H1 (cell line): ENCODE results near the gene RNF4. TPM values are rescaled to one million over a fixed set of nuclear protein-coding genes. Genes with fewer than 3 reads are reported as not detected.

Experiments
- CTCF ChIA-PET: fragments of 300-600 bp; sonication (Branson Sonifier 250); formaldehyde crosslinking; loops from one replicate; lab custom pipeline; 2021; ENCODE audit not compliant: partially characterized antibody; lab: Charles Lee
- POLR2A ChIA-PET: fragments of 300-600 bp; sonication (Branson Sonifier 250); formaldehyde crosslinking; loops from one replicate; lab custom pipeline; 2021; ENCODE audit warnings: inconsistent platforms; ENCODE audit not compliant: partially characterized antibody; lab: Charles Lee
- DNase-seq, 2 experiments: peaks; one replicate each; pipeline versions ENCODE4 v3.0.0 to v3.0.0-alpha.2; 2010 to 2022; ENCODE audit warnings: low spot score in 2 of 2, low read depth in 1 of 2, mixed read lengths in 1 of 2
- FAIRE-seq: peaks from 2 replicates; lab custom pipeline; 2011; peaks lifted over from hg19 to GRCh38; lab: Jason Lieb, UNC
- H2AFZ ChIP-seq: 2 replicates; pipeline ENCODE4 v1.8.1; 2012; ENCODE audit warnings: low read length, inconsistent platforms
- H2AK5ac ChIP-seq: 2 replicates; pipeline ENCODE4 v1.6.1; 2013; ENCODE audit warnings: low read depth, low read length
- H2BK120ac ChIP-seq: replicated peaks from 2 replicates; pipeline ENCODE3; 2013; ENCODE audit warnings: low read depth, low read length, inconsistent platforms
- H2BK12ac ChIP-seq: 2 replicates; pipeline ENCODE4 v1.6.1; 2013; ENCODE audit warnings: low read depth, low read length
- H2BK15ac ChIP-seq: 2 replicates; pipeline ENCODE4 v1.6.1; 2013; ENCODE audit warnings: low read length
- H2BK20ac ChIP-seq: 2 replicates; pipeline ENCODE4 v1.6.1; 2013; ENCODE audit warnings: low read length
- H2BK5ac ChIP-seq: 2 replicates; pipeline ENCODE4 v1.6.1; 2013; ENCODE audit warnings: low read depth, low read length
- H3K14ac ChIP-seq: 2 replicates; pipeline ENCODE4 v1.6.1; 2013; ENCODE audit warnings: inconsistent platforms; ENCODE audit not compliant: insufficient read length
- H3K18ac ChIP-seq: 2 replicates; pipeline ENCODE4 v1.6.1; 2013; ENCODE audit warnings: low read length; ENCODE audit errors: extremely low read depth
- H3K23ac ChIP-seq: 2 replicates; pipeline ENCODE4 v1.6.1; 2013; ENCODE audit warnings: inconsistent platforms; ENCODE audit not compliant: insufficient read length
- H3K23me2 ChIP-seq: 2 replicates; pipeline ENCODE4 v1.6.1; 2013; ENCODE audit warnings: low read depth, low read length
- H3K27ac ChIP-seq: 2 replicates; pipeline ENCODE4 v1.6.1; 2011; ENCODE audit warnings: low read depth, low read length, inconsistent platforms
- H3K27me3 ChIP-seq, 4 experiments: replicated peaks in 1 of 4; 1 replicate in 1 of 4; 2 replicates in 3 of 4; pipeline versions ENCODE4 v1.6.1 to v1.8.1; 2011 to 2013; ENCODE audit warnings: low read length in 3 of 4, mild to moderate bottlenecking in 3 of 4, inconsistent platforms in 2 of 4, mixed read lengths in 2 of 4, moderate library complexity in 1 of 4; ENCODE audit not compliant: control insufficient read depth in 3 of 4, insufficient read depth in 3 of 4; ENCODE audit errors: extremely low read depth in 1 of 4
- H3K36me3 ChIP-seq, 4 experiments: 2 replicates each; pipeline versions ENCODE4 v1.6.1 to v1.8.1; 2011 to 2013; ENCODE audit warnings: mild to moderate bottlenecking in 4 of 4, low read length in 3 of 4, moderate library complexity in 2 of 4, control low read depth in 1 of 4, inconsistent platforms in 1 of 4; ENCODE audit not compliant: insufficient read depth in 4 of 4, control insufficient read depth in 2 of 4
- H3K4ac ChIP-seq: replicated peaks from 2 replicates; pipeline ENCODE3; 2013; ENCODE audit warnings: low read length, low read depth, mixed read lengths, inconsistent platforms; ENCODE audit not compliant: insufficient read length
- H3K4me1 ChIP-seq, 4 experiments: replicated peaks in 1 of 4; 1 replicate in 1 of 4; 2 replicates in 3 of 4; pipeline versions ENCODE4 v1.6.1 to v1.8.1; 2011 to 2013; ENCODE audit warnings: low read length in 3 of 4, inconsistent platforms in 2 of 4, mixed read lengths in 1 of 4; ENCODE audit not compliant: insufficient read depth in 4 of 4, control insufficient read depth in 3 of 4
- H3K4me2 ChIP-seq, 2 experiments: 2 replicates each; pipeline versions ENCODE4 v1.6.1 to v1.8.1; 2011 to 2013; ENCODE audit warnings: low read depth in 2 of 2, low read length in 2 of 2, control low read depth in 1 of 2, inconsistent platforms in 1 of 2, mild to moderate bottlenecking in 1 of 2; ENCODE audit not compliant: insufficient read depth in 1 of 2
- H3K4me3 ChIP-seq, 4 experiments: fragments of 200-600, 300-600 bp in 1 of 4; sonication (generic), shearing (Covaris generic), sonication (Bioruptor Twin) in 1 of 4; 2 replicates each; pipeline versions ENCODE4 v1.5.1 to v1.8.1; 2011 to 2016; ENCODE audit warnings: low read length in 4 of 4, low read depth in 3 of 4, control low read depth in 2 of 4, inconsistent platforms in 2 of 4, mild to moderate bottlenecking in 2 of 4, mixed read lengths in 1 of 4, moderate library complexity in 1 of 4; ENCODE audit not compliant: insufficient read depth in 2 of 4; ENCODE audit errors: extremely low read depth in 1 of 4
- H3K56ac ChIP-seq: replicated peaks from 2 replicates; pipeline ENCODE3; 2013; ENCODE audit warnings: low read depth, mild to moderate bottlenecking, mixed read lengths, low read length, inconsistent platforms; ENCODE audit not compliant: insufficient read length
- H3K79me1 ChIP-seq: 2 replicates; pipeline ENCODE4 v1.6.1; 2013; ENCODE audit warnings: low read depth, low read length, control low read depth
- H3K79me2 ChIP-seq, 2 experiments: 2 replicates each; pipeline versions ENCODE4 v1.6.1 to v1.8.1; 2012 to 2013; ENCODE audit warnings: low read length in 2 of 2, mild to moderate bottlenecking in 2 of 2, inconsistent platforms in 1 of 2; ENCODE audit not compliant: insufficient read depth in 2 of 2, control insufficient read depth in 1 of 2
- H3K9ac ChIP-seq, 4 experiments: replicated peaks in 1 of 4; 1 replicate in 1 of 4; 2 replicates in 3 of 4; pipeline versions ENCODE4 v1.6.1 to v1.8.1; 2011 to 2013; ENCODE audit warnings: low read depth in 3 of 4, low read length in 3 of 4, control low read depth in 2 of 4, mild to moderate bottlenecking in 2 of 4, moderate library complexity in 2 of 4, inconsistent platforms in 1 of 4; ENCODE audit errors: extremely low read depth in 1 of 4
- H3K9me3 ChIP-seq, 2 experiments: 2 replicates each; pipeline versions ENCODE4 v1.6.1 to v1.8.1; 2012 to 2013; ENCODE audit warnings: mild to moderate bottlenecking in 2 of 2, moderate library complexity in 2 of 2, control low read depth in 1 of 2, inconsistent platforms in 1 of 2, low read depth in 1 of 2, low read length in 1 of 2, mixed read lengths in 1 of 2; ENCODE audit not compliant: insufficient read depth in 2 of 2
- H4K20me1 ChIP-seq, 2 experiments: replicated peaks in 1 of 2; 2 replicates each; pipeline versions ENCODE3 to v1.8.1; 2011 to 2013; ENCODE audit warnings: inconsistent platforms in 2 of 2, low read length in 2 of 2, mild to moderate bottlenecking in 1 of 2; ENCODE audit not compliant: insufficient read depth in 2 of 2, control insufficient read depth in 1 of 2
- H4K5ac ChIP-seq: 2 replicates; pipeline ENCODE4 v1.6.1; 2013; ENCODE audit warnings: low read length, low read depth, mixed read lengths, inconsistent platforms; ENCODE audit not compliant: insufficient read length
- H4K8ac ChIP-seq: 2 replicates; pipeline ENCODE4 v1.8.0; 2013; ENCODE audit warnings: mild to moderate bottlenecking, moderate library complexity, low read length, inconsistent platforms; ENCODE audit not compliant: insufficient read depth; ENCODE audit errors: extremely low read depth
- H4K91ac ChIP-seq: replicated peaks from 2 replicates; pipeline ENCODE3; 2013; ENCODE audit warnings: low read length, mixed read lengths, inconsistent platforms; ENCODE audit not compliant: insufficient read length
- BCL11A ChIP-seq, 2 experiments: IDR thresholded peaks; one replicate each; pipeline ENCODE4 v1.6.1; 2011; ENCODE audit warnings: low read depth in 2 of 2, low read length in 2 of 2, mild to moderate bottlenecking in 2 of 2
- CEBPB ChIP-seq: IDR thresholded peaks from 2 replicates; pipeline ENCODE4 v1.6.1; 2012; ENCODE audit warnings: low read depth, low read length
- CHD1 ChIP-seq: IDR thresholded peaks from 2 replicates; pipeline ENCODE4 v1.6.1; 2012; ENCODE audit warnings: low read depth, low read length, improper control_type of control experiment
- CTBP2 ChIP-seq: IDR thresholded peaks from 2 replicates; pipeline ENCODE4 v1.7.0; 2011; ENCODE audit warnings: borderline replicate concordance, mild to moderate bottlenecking, moderate library complexity, mixed read lengths, low read length; ENCODE audit not compliant: insufficient read depth, insufficient read length
- EGR1 ChIP-seq: IDR thresholded peaks from 2 replicates; pipeline ENCODE4 v1.6.1; 2011; ENCODE audit warnings: low read depth, low read length, borderline replicate concordance
- EP300 ChIP-seq, 2 experiments: IDR thresholded peaks; 1 replicate in 1 of 2; 2 replicates in 1 of 2; pipeline ENCODE4 v1.6.1; 2011 to 2012; ENCODE audit warnings: low read depth in 2 of 2, low read length in 2 of 2, mild to moderate bottlenecking in 2 of 2, borderline replicate concordance in 1 of 2, inconsistent platforms in 1 of 2, moderate library complexity in 1 of 2
- HDAC6 ChIP-seq: IDR thresholded peaks from one replicate; pipeline ENCODE4 v1.7.1; 2012; ENCODE audit warnings: low read depth, mild to moderate bottlenecking, inconsistent platforms, low read length, moderate library complexity
- RBBP5 ChIP-seq: IDR thresholded peaks from 2 replicates; pipeline ENCODE4 v1.7.1; 2012; ENCODE audit warnings: low read depth, mild to moderate bottlenecking, inconsistent platforms, low read length, moderate library complexity, borderline replicate concordance
- RNF2 ChIP-seq: fragments of 200-900, 300-1000 bp; sonication (generic); IDR thresholded peaks from 2 replicates; pipeline ENCODE4 v1.7.1; 2016; ENCODE audit warnings: borderline replicate concordance, low read depth, mild to moderate bottlenecking, antibody characterized with exemption, low read length; ENCODE audit not compliant: poor library complexity, severe bottlenecking; ENCODE audit errors: missing control alignments
- SIN3A ChIP-seq, 2 experiments: IDR thresholded peaks in 1 of 2; conservative IDR thresholded peaks in 1 of 2; 2 replicates each; pipeline ENCODE4 v1.6.1; 2011 to 2012; ENCODE audit warnings: low read length in 2 of 2, improper control_type of control experiment in 1 of 2, low read depth in 1 of 2, mild to moderate bottlenecking in 1 of 2
- SP2 ChIP-seq: IDR thresholded peaks from 2 replicates; pipeline ENCODE4 v1.6.1; 2012; ENCODE audit warnings: mild to moderate bottlenecking, low read length, inconsistent platforms
- SP4 ChIP-seq: IDR thresholded peaks from 2 replicates; pipeline ENCODE4 v1.6.1; 2012; ENCODE audit warnings: low read length, inconsistent platforms
- TAF7 ChIP-seq: optimal IDR thresholded peaks from 2 replicates; pipeline ENCODE3; 2011; ENCODE audit warnings: low read depth, mild to moderate bottlenecking, inconsistent platforms, low read length, moderate library complexity, borderline replicate concordance
- ZNF274 ChIP-seq: IDR thresholded peaks from 2 replicates; pipeline ENCODE4 v1.7.0; 2012; ENCODE audit warnings: low read length, borderline replicate concordance; ENCODE audit errors: extremely low read depth
- WGBS, 2 experiments: shearing (Covaris generic) in 1 of 2; methylation state at CpG; one replicate each; pipeline versions ENCODE4 v1.1.6 to v1.1.7; 2013 to 2015; ENCODE audit warnings: low lambda C conversion rate in 2 of 2, mixed read lengths in 2 of 2, inconsistent platforms in 1 of 2, low coverage in 1 of 2, missing lambda C conversion rate in 1 of 2; ENCODE audit not compliant: insufficient replicate concordance in 2 of 2, insufficient coverage in 1 of 2, insufficient read length in 1 of 2; ENCODE audit errors: extremely low coverage in 1 of 2, missing lambda C conversion rate in 1 of 2; 5-methylcytosine and 5-hydroxymethylcytosine counted together
- polyA plus RNA-seq, 7 experiments: library from polyadenylated mRNA; depleted of rRNA in 3 of 7; stranded (reverse) in 5 of 7; unstranded in 2 of 7; fragments of >200 nt in 5 of 7; fragments of 200-250 nt in 2 of 7; gene quantifications; 1 replicate in 5 of 7; 2 replicates in 1 of 7; 4 replicates in 1 of 7; pipeline versions ENCODE4 v1.2.1 to v1.2.3, GENCODE V29; 2011 to 2013; ENCODE audit warnings: missing spikeins in 2 of 7, mixed read lengths in 2 of 7
- total RNA-seq: library from RNA; stranded (reverse); fragmentation: NEBNext Ultra II Directional; extraction: Animal tissue kit (Norgen Biotek cat#: 25700); gene quantifications from 2 replicates; pipeline ENCODE4 v1.2.1, GENCODE V29; 2021

RNF4 gene
- total and polyA plus RNA-seq, 2 of the 8 experiments (the other 6 are each of a cell fraction or from before 2014, with no cell fraction given): 68.2 to 78.9 TPM

- Histone ChIP-seq H3K27me3 (peaks cover 9 to 16% (median 15%) of the 10 kb centered on the region in 4 experiments), H3K18ac (no peak overlapping the region), H3K79me1 (no peaks in the 10 kb centered on the region), H3K79me2 (no peaks in the 10 kb centered on the region), H3K27ac (no peak overlapping the region), H3K14ac (no peak overlapping the region), H4K91ac (peak overlapping the region; percentile 27), H2BK20ac (no peak overlapping the region), H3K4ac (no peak overlapping the region), H4K20me1 (no peaks in the 10 kb centered on the region), H3K9ac (no peak overlapping the region), H3K9me3 (no peaks in the 10 kb centered on the region), H3K4me3 (no peak overlapping the region), H2AK5ac (peak overlapping the region; percentile 24; the same call in 1 of the 2 replicates), H2BK120ac (no peak overlapping the region), H2BK12ac (no peak overlapping the region), H3K36me3 (no peaks in the 10 kb centered on the region), H2BK5ac (no peak overlapping the region), H2AFZ (no peak overlapping the region), H4K8ac (no peak overlapping the region), H3K56ac (no peak overlapping the region), H2BK15ac (no peak overlapping the region), H3K4me1 (peaks cover 0 to 12% (median 4%) of the 10 kb centered on the region in 4 experiments; a peak in 5 of 7 replicates), H4K5ac (no peak overlapping the region), H3K4me2 (no peak overlapping the region), H3K23me2 (no peaks in the 10 kb centered on the region), H3K23ac (no peak overlapping the region)
- DNase-seq (no peak), FAIRE-seq (no peak)
- ChIA-PET CTCF (interaction anchor here (1.0 to 2.1 kb wide), 4 partner anchors 10 to 40 kb away, joined by 3 to 5 read pairs (median 3); no protein-coding TSS in a partner anchor), POLR2A (no interaction called here)
- WGBS, 2 experiments: 79% methylated on average over 10 of the region's 10 CpGs; no CpG with 5 or more reads in 1 of the 2 experiments
- TF ChIP-seq HDAC6 (no peak), RBBP5 (no peak), RNF2 (no peak), EP300 (IDR thresholded peaks at IDR 0.05; ENCODE audit: borderline replicate concordance in 1 of 2, low read depth in 2 of 2, low read length in 2 of 2) (no peak), SP4 (no peak), TAF7 (no peak), EGR1 (no peak), CHD1 (no peak), CTBP2 (no peak), CEBPB (no peak), ZNF274 (no peak), SIN3A (conservative IDR thresholded peaks at IDR 0.05 in 1 of 2, IDR thresholded peaks at IDR 0.05 in 1 of 2; ENCODE audit: low read depth in 1 of 2, low read length in 2 of 2) (no peak), SP2 (no peak), BCL11A (IDR thresholded peaks at IDR 0.05; ENCODE audit: low read depth in 2 of 2, low read length in 2 of 2) (no peak)
These were observed 44.3 kb upstream of the RNF4 start for GRCh38 chr4:2424581-2424980.
